Parathyroid adenoma (tissue), 2 donors: Measurements from ENCODE around the gene LILRB2.
"Not testable (repeated sequence)": the region's sequence is repeated elsewhere in the genome, so short reads cannot be mapped to it uniquely, and the experiment has no call there.

Source experiments
- H2AFZ ChIP-seq: fragments of 300-600 bp; sonication (generic); one replicate; pipeline ENCODE4 v1.7.0; 2017; ENCODE audit warnings: antibody characterized with exemption, mild to moderate bottlenecking
- H3K27ac ChIP-seq: fragments of 300-600 bp; sonication (generic); one replicate; pipeline ENCODE4 v1.7.0; 2017
- H3K27me3 ChIP-seq: fragments of 300-600 bp; sonication (generic); one replicate; pipeline ENCODE4 v1.7.0; 2017; ENCODE audit warnings: low read length; ENCODE audit not compliant: control insufficient read depth, insufficient read depth
- H3K36me3 ChIP-seq: fragments of 300-600 bp; sonication (generic); one replicate; pipeline ENCODE4 v1.7.0; 2017; ENCODE audit warnings: low read length; ENCODE audit not compliant: control insufficient read depth, insufficient read depth
- H3K4me1 ChIP-seq: fragments of 300-600 bp; sonication (generic); one replicate; pipeline ENCODE4 v1.7.0; 2017; ENCODE audit warnings: control low read depth
- H3K4me2 ChIP-seq: fragments of 300-600 bp; sonication (generic); one replicate; pipeline ENCODE4 v1.7.0; 2017; ENCODE audit warnings: low read length
- H3K4me3 ChIP-seq: fragments of 300-600 bp; sonication (generic); one replicate; pipeline ENCODE4 v1.7.0; 2017; ENCODE audit warnings: low read depth, low read length
- H3K79me2 ChIP-seq: fragments of 300-600 bp; sonication (generic); one replicate; pipeline ENCODE4 v1.7.0; 2017; ENCODE audit warnings: control low read depth
- H3K9ac ChIP-seq: fragments of 300-600 bp; sonication (generic); one replicate; pipeline ENCODE4 v1.7.0; 2017; ENCODE audit warnings: mild to moderate bottlenecking
- H3K9me3 ChIP-seq: fragments of 300-600 bp; sonication (generic); one replicate; pipeline ENCODE4 v1.7.0; 2017; ENCODE audit warnings: low read length; ENCODE audit not compliant: control insufficient read depth
- CTCF ChIP-seq: fragments of 300-600 bp; sonication (generic); IDR thresholded peaks from one replicate; pipeline ENCODE4 v1.7.0; 2017; ENCODE audit warnings: antibody characterized with exemption, mild to moderate bottlenecking
- donor health status: primary hyperparathyroidism.

The LILRB2 gene

GRCh38 chr19:54297759-54298305, 16.9 kb upstream of the LILRB2 start:
- Histone ChIP-seq H2AFZ (no peak overlapping the region), H3K79me2 (no peaks in the 10 kb centered on the region), H3K4me3 (no peak overlapping the region), H3K9me3 (no peaks in the 10 kb centered on the region), H3K4me2 (no peak overlapping the region), H3K36me3 (no peaks in the 10 kb centered on the region), H3K27me3 (no peaks in the 10 kb centered on the region), H3K9ac (no peak overlapping the region), H3K4me1 (no peaks in the 10 kb centered on the region), H3K27ac (no peak overlapping the region)
- TF ChIP-seq CTCF = no peak

DNA sequence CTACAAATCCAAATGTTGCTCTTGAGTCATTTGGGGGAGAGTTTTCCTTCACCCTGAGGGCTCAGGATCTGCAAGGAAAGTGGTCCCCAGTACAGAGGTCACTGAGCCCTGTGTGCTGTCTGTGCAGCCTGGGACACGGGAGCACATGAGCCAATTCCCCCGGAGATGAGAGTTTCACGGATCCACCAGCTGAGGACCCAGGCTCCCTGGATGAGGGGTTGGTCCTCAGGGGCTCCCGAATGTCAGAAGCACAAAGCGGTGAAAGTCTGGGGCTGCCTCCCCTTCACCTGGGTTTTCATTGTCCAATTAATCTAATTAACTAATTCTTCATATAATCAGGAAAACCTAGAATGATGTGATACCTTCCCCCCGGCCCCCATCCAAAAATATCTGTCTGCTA, 13.6 kb upstream of the LILRB2 start:
- no peaks in the 10 kb centered on the region for H3K79me2 ChIP-seq
- H3K27me3 ChIP-seq = no peaks in the 10 kb centered on the region
- no peak overlapping the region for H2AFZ ChIP-seq
- TF ChIP-seq CTCF = no peak
- H3K4me1 ChIP-seq = no peaks in the 10 kb centered on the region
- no peak overlapping the region for H3K4me3 ChIP-seq
- no peaks in the 10 kb centered on the region for H3K36me3 ChIP-seq
- H3K27ac ChIP-seq = no peak overlapping the region
- no peak overlapping the region for H3K4me2 ChIP-seq
- no peak overlapping the region for H3K9ac ChIP-seq
- no peaks in the 10 kb centered on the region for H3K9me3 ChIP-seq

DNA sequence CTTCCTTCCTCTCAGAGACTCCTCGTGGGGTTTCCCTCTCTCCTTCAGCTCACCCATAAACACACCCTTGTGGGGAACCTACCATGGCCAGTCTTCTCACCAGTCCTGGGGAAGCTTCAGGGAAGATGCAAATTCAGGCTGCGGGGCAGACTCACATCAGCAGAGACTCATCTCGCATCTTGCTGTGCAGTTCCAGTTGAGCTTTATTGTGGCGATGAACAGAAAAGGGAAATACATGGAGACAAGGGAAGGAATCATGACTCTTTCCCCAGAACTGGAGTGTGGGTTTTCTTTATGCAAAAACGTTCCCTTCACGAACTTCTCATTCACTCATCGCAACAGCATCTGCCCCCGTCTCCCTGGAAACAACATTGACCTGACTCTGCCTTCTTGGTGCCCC, 8.2 kb upstream of the LILRB2 start:
- H3K4me3 ChIP-seq, H3K79me2 ChIP-seq, H3K36me3 ChIP-seq, H3K27me3 ChIP-seq, H3K27ac ChIP-seq, H2AFZ ChIP-seq, H3K4me1 ChIP-seq, H3K4me2 ChIP-seq, H3K9me3 ChIP-seq, H3K9ac ChIP-seq: not testable (repeated sequence)

- TF ChIP-seq CTCF = no peak
- no peak overlapping the region for H3K27ac ChIP-seq
- no peaks in the 10 kb centered on the region for H3K27me3 ChIP-seq
- H3K9ac ChIP-seq = no peak overlapping the region
- no peak overlapping the region for H2AFZ ChIP-seq
- no peaks in the 10 kb centered on the region for H3K79me2 ChIP-seq
- H3K36me3 ChIP-seq = no peaks in the 10 kb centered on the region
- H3K4me1 ChIP-seq = no peaks in the 10 kb centered on the region
- H3K4me2 ChIP-seq = no peak overlapping the region
- no peaks in the 10 kb centered on the region for H3K9me3 ChIP-seq
- H3K4me3 ChIP-seq = no peak overlapping the region
Measured at GRCh38 chr19:54287456-54287855, 6.5 kb upstream of the LILRB2 start.

- not testable (repeated sequence) for H3K79me2 ChIP-seq, H3K4me2 ChIP-seq, H3K36me3 ChIP-seq, H3K9me3 ChIP-seq, H2AFZ ChIP-seq, H3K4me1 ChIP-seq, H3K27ac ChIP-seq, H3K27me3 ChIP-seq, H3K4me3 ChIP-seq, H3K9ac ChIP-seq
Measured at GRCh38 chr19:54286283-54286682, 5.4 kb upstream of the LILRB2 start.

DNA sequence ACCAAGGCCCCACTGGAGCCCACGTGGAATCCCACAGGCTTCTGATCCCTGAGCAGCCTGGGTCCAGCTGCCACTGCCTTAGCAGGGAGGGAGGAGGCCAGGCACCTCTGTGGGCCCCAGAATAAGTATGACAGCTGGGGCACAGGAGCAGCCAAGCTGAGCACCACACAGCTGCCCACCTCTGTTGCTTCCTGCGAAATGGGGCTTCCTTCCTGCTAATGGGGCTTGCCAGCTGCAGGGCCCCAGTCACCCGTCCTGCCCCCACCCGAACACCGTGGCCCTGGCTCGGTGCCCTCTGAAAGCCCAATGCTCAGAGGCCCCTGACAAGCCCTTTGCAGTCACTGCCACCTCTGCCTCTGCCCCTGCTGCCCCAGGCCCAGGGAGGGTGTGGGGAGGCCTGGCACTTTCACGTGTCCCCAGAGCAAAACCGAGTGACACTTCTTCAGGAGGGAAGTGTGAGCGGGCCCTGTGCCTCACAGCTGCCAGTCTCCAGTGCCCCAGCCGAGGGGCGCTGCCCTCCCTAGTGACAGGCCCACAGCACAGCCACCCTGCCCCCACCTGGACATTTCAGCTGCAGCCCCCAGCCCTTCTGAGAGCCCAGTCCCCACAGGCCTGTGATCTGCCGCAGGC, 4.6 kb upstream of the LILRB2 start:
- H3K79me2 ChIP-seq, H3K27ac ChIP-seq, H3K9me3 ChIP-seq, H3K36me3 ChIP-seq, H3K4me1 ChIP-seq, H3K4me2 ChIP-seq, H3K9ac ChIP-seq, H3K4me3 ChIP-seq, H3K27me3 ChIP-seq, H2AFZ ChIP-seq: not testable (repeated sequence)
